H9 (cell line): ENCODE data around the gene S100A4. TPM values are rescaled to one million over a fixed set of nuclear protein-coding genes. Genes with fewer than 3 reads are reported as not detected.

ENCODE experiments used
- DNase-seq: peaks from one replicate; pipeline ENCODE4 v3.0.0-alpha.2; 2017
- H2AFZ ChIP-seq: one replicate; pipeline ENCODE4 v1.6.1; 2013; ENCODE audit warnings: mild to moderate bottlenecking, low read length, control low read depth, moderate library complexity
- H2AK5ac ChIP-seq: 2 replicates; pipeline ENCODE4 v1.6.1; 2013; ENCODE audit warnings: low read length, control low read depth, mixed read lengths; ENCODE audit not compliant: insufficient read length
- H2BK120ac ChIP-seq: one replicate; pipeline ENCODE4 v1.6.1; 2013; ENCODE audit warnings: low read depth, mild to moderate bottlenecking, low read length, control low read depth, inconsistent platforms; ENCODE audit not compliant: poor library complexity, severe bottlenecking
- H2BK12ac ChIP-seq: 2 replicates; pipeline ENCODE4 v1.6.1; 2013; ENCODE audit warnings: low read length, control low read depth, mixed read lengths, low read depth; ENCODE audit not compliant: insufficient read length
- H2BK15ac ChIP-seq: 2 replicates; pipeline ENCODE4 v1.6.1; 2013; ENCODE audit warnings: low read depth, low read length, control low read depth
- H2BK20ac ChIP-seq: one replicate; pipeline ENCODE4 v1.6.1; 2013; ENCODE audit warnings: low read depth, mild to moderate bottlenecking, low read length, control low read depth, inconsistent platforms; ENCODE audit not compliant: poor library complexity, severe bottlenecking
- H2BK5ac ChIP-seq: 2 replicates; pipeline ENCODE4 v1.6.1; 2013; ENCODE audit warnings: low read length, control low read depth, mixed read lengths; ENCODE audit not compliant: insufficient read length
- H3K14ac ChIP-seq: 2 replicates; pipeline ENCODE4 v1.6.1; 2013; ENCODE audit warnings: low read length, control low read depth; ENCODE audit not compliant: insufficient read depth
- H3K18ac ChIP-seq: 2 replicates; pipeline ENCODE4 v1.6.1; 2013; ENCODE audit warnings: low read depth, mild to moderate bottlenecking, mixed read lengths, low read length, control low read depth; ENCODE audit not compliant: insufficient read length
- H3K23ac ChIP-seq: 2 replicates; pipeline ENCODE4 v1.6.1; 2013; ENCODE audit warnings: low read length, control low read depth, mixed read lengths, low read depth; ENCODE audit not compliant: insufficient read length
- H3K23me2 ChIP-seq: 2 replicates; pipeline ENCODE4 v1.6.1; 2013; ENCODE audit warnings: low read depth, mild to moderate bottlenecking, mixed read lengths, low read length, control low read depth; ENCODE audit not compliant: insufficient read length, poor library complexity, severe bottlenecking
- H3K27ac ChIP-seq: 2 replicates; pipeline ENCODE4 v1.5.1; 2013; ENCODE audit warnings: low read length, control low read depth, mixed read lengths, low read depth; ENCODE audit not compliant: insufficient read length
- H3K27me3 ChIP-seq: 2 replicates; pipeline ENCODE4 v1.6.1; 2013; ENCODE audit warnings: low read length, control low read depth, inconsistent platforms; ENCODE audit not compliant: insufficient read depth
- H3K4ac ChIP-seq: 2 replicates; pipeline ENCODE4 v1.6.1; 2013; ENCODE audit warnings: low read depth, mild to moderate bottlenecking, control low read depth, inconsistent platforms, low read length, moderate library complexity
- H3K4me1 ChIP-seq: 2 replicates; pipeline ENCODE4 v1.6.1; 2013; ENCODE audit warnings: low read length, control low read depth, inconsistent platforms; ENCODE audit not compliant: insufficient read depth
- H3K4me2 ChIP-seq: 2 replicates; pipeline ENCODE4 v1.6.1; 2013; ENCODE audit warnings: low read length, control low read depth, mixed read lengths; ENCODE audit not compliant: insufficient read length, insufficient read depth
- H3K56ac ChIP-seq: 2 replicates; pipeline ENCODE4 v1.6.1; 2013; ENCODE audit warnings: low read depth, mild to moderate bottlenecking, mixed read lengths, low read length, control low read depth; ENCODE audit not compliant: insufficient read length
- H3K79me1 ChIP-seq: 2 replicates; pipeline ENCODE4 v1.6.1; 2013; ENCODE audit warnings: low read depth, mild to moderate bottlenecking, moderate library complexity, low read length, control low read depth, inconsistent platforms; ENCODE audit not compliant: insufficient read depth, poor library complexity, severe bottlenecking
- H3K79me2 ChIP-seq: 2 replicates; pipeline ENCODE4 v1.6.1; 2013; ENCODE audit warnings: low read length, control low read depth, inconsistent platforms; ENCODE audit not compliant: insufficient read depth
- H3K9ac ChIP-seq: 2 replicates; pipeline ENCODE4 v1.6.1; 2013; ENCODE audit warnings: low read length, control low read depth, mixed read lengths; ENCODE audit not compliant: insufficient read length; ENCODE audit errors: extremely low read depth
- H3K9me3 ChIP-seq: one replicate; pipeline ENCODE4 v1.6.1; 2013; ENCODE audit warnings: low read depth, low read length, inconsistent platforms; ENCODE audit not compliant: control insufficient read depth
- H3T11ph ChIP-seq: one replicate; pipeline ENCODE4 v1.6.1; 2013; ENCODE audit warnings: mild to moderate bottlenecking, low read length, control low read depth, inconsistent platforms
- H4K20me1 ChIP-seq: one replicate; pipeline ENCODE4 v1.6.1; 2013; ENCODE audit not compliant: control insufficient read depth, insufficient read length, insufficient read depth
- H4K5ac ChIP-seq: 2 replicates; pipeline ENCODE4 v1.6.1; 2013; ENCODE audit warnings: low read depth, mild to moderate bottlenecking, mixed read lengths, low read length, control low read depth; ENCODE audit not compliant: insufficient read length
- H4K8ac ChIP-seq: replicated peaks from 2 replicates; pipeline ENCODE4 v1.6.1; 2013; ENCODE audit warnings: low read length, control low read depth, mixed read lengths, low read depth; ENCODE audit not compliant: insufficient read length
- H4K91ac ChIP-seq: 2 replicates; pipeline ENCODE4 v1.6.1; 2013; ENCODE audit warnings: low read depth, mild to moderate bottlenecking, moderate library complexity, mixed read lengths, low read length, control low read depth; ENCODE audit not compliant: insufficient read length
- H3K27ac Mint-ChIP-seq, 3 experiments: 2 replicates in 2 of 3; 3 replicates in 1 of 3; pipeline ENCODE4 v1.8.0; 2020 to 2021; ENCODE audit warnings: mixed read lengths in 3 of 3, mild to moderate bottlenecking in 1 of 3, moderate library complexity in 1 of 3
- H3K27me3 Mint-ChIP-seq: 2 replicates; pipeline ENCODE4 v1.8.0; 2021; ENCODE audit warnings: low read depth, mild to moderate bottlenecking, moderate library complexity, mixed read lengths
- H3K36me3 Mint-ChIP-seq, 3 experiments: 2 replicates in 2 of 3; 3 replicates in 1 of 3; pipeline ENCODE4 v1.8.0; 2020 to 2021; ENCODE audit warnings: low read depth in 3 of 3, mixed read lengths in 3 of 3; ENCODE audit not compliant: insufficient read depth in 1 of 3
- H3K4me1 Mint-ChIP-seq, 2 experiments: 2 replicates each; pipeline ENCODE4 v1.8.0; 2020; ENCODE audit warnings: mixed read lengths in 2 of 2
- H3K4me3 Mint-ChIP-seq, 2 experiments: 2 replicates in 1 of 2; 3 replicates in 1 of 2; pipeline ENCODE4 v1.8.0; 2020 to 2021; ENCODE audit warnings: mild to moderate bottlenecking in 2 of 2, mixed read lengths in 2 of 2, moderate library complexity in 1 of 2
- H3K9me3 Mint-ChIP-seq, 2 experiments: 2 replicates in 1 of 2; 3 replicates in 1 of 2; pipeline ENCODE4 v1.8.0; 2020; ENCODE audit warnings: mild to moderate bottlenecking in 2 of 2, mixed read lengths in 2 of 2, moderate library complexity in 1 of 2
- WGBS: extraction: QIAGEN DNeasy Blood & Tissue Kit; methylation state at CpG from one replicate; pipeline ENCODE4 v1.1.7; 2013; ENCODE audit warnings: missing lambda C conversion rate, low lambda C conversion rate, mixed read lengths; ENCODE audit not compliant: insufficient read length; ENCODE audit errors: extremely low coverage; 5-methylcytosine and 5-hydroxymethylcytosine counted together
- total RNA-seq: library from RNA; stranded (reverse); gene quantifications from 2 replicates; pipeline ENCODE4 v1.2.1, GENCODE V29; 2021
- TF ChIP-seq, protein P1 (sequence below): fragments of 200-600 bp; sonication (generic); conservative IDR thresholded peaks from 3 replicates; pipeline ENCODE4 v1.8.0; 2021; ENCODE audit warnings: antibody characterized with exemption, mild to moderate bottlenecking

Gene S100A4
- total RNA-seq, 1 experiment from 2014 or later = 9.0 TPM

DNA sequence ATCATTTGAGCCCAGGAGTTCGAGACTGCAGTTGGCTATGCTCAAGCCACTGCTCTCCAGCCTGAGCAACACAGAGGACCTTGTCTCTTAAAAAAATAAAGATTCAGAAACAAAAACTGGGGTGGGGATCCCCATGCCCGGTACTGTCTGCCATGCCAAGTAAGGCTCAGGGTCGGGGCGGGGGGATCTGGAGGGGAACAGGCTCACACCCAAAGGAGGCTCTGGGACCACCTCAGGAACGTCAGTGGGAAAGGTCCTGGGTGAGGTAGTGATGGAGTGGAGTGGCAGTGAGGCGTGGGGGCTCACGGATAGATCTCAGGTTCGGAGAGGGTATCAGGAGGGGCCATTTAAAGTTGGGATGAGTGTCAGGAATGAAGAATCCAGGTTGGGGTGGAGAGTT is 765 bp upstream of the S100A4 start:
- no peak overlapping the region for H3K4ac ChIP-seq
- no peak for DNase-seq
- no peak overlapping the region for H3K18ac ChIP-seq
- H3K14ac ChIP-seq = no peak overlapping the region
- H3T11ph ChIP-seq = no peak overlapping the region
- no peak overlapping the region for H2AK5ac ChIP-seq
- no peaks in the 10 kb centered on the region for H3K9me3 Mint-ChIP-seq
- no peak overlapping the region for H3K56ac ChIP-seq
- TF ChIP-seq, protein P1, sequence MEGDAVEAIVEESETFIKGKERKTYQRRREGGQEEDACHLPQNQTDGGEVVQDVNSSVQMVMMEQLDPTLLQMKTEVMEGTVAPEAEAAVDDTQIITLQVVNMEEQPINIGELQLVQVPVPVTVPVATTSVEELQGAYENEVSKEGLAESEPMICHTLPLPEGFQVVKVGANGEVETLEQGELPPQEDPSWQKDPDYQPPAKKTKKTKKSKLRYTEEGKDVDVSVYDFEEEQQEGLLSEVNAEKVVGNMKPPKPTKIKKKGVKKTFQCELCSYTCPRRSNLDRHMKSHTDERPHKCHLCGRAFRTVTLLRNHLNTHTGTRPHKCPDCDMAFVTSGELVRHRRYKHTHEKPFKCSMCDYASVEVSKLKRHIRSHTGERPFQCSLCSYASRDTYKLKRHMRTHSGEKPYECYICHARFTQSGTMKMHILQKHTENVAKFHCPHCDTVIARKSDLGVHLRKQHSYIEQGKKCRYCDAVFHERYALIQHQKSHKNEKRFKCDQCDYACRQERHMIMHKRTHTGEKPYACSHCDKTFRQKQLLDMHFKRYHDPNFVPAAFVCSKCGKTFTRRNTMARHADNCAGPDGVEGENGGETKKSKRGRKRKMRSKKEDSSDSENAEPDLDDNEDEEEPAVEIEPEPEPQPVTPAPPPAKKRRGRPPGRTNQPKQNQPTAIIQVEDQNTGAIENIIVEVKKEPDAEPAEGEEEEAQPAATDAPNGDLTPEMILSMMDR = no peak
- peaks cover 54 to 70% of the 10 kb centered on the region in 2 experiments for H3K4me1 Mint-ChIP-seq
- H3K79me2 ChIP-seq = no peaks in the 10 kb centered on the region
- no peak overlapping the region for H3K4me2 ChIP-seq
- H4K5ac ChIP-seq = no peak overlapping the region
- no peak overlapping the region for H2BK20ac ChIP-seq
- H3K23me2 ChIP-seq = no peaks in the 10 kb centered on the region
- no peak overlapping the region for H3K27ac ChIP-seq
- H3K79me1 ChIP-seq = no peaks in the 10 kb centered on the region
- no peaks in the 10 kb centered on the region for H3K9me3 ChIP-seq
- no peak overlapping the region for H3K4me3 Mint-ChIP-seq
- H3K36me3 Mint-ChIP-seq = no peaks in the 10 kb centered on the region; a peak in 1 of 7 replicates
- H3K27ac Mint-ChIP-seq = peak overlapping the region in 1 of 3 experiments; percentile 37; a peak in 1 of 7 replicates
- no peak overlapping the region for H2BK5ac ChIP-seq
- no peaks in the 10 kb centered on the region for H4K20me1 ChIP-seq
- H2BK15ac ChIP-seq = no peak overlapping the region
- no peak overlapping the region for H2BK120ac ChIP-seq
- H3K27me3 Mint-ChIP-seq = peaks cover 1% of the 10 kb centered on the region
- H2BK12ac ChIP-seq = no peak overlapping the region
- no CpG with 5 or more reads among the region's 8 CpGs for WGBS
- H4K8ac ChIP-seq = no peak overlapping the region
- H3K23ac ChIP-seq = no peak overlapping the region
- no peak overlapping the region for H2AFZ ChIP-seq
- no peak overlapping the region for H4K91ac ChIP-seq
- no peak overlapping the region for H3K9ac ChIP-seq
- H3K27me3 ChIP-seq = no peaks in the 10 kb centered on the region
- H3K4me1 ChIP-seq = peaks cover 6% of the 10 kb centered on the region; the same call in 1 of the 2 replicates
